ENCODE results near the gene SDCBP2.

Gene SDCBP2

GRCh38 chr20:1310071-1310470, 18.9 kb downstream of the SDCBP2 start:
- no peak for DNase-seq

- DNase-seq, result no peak
Observed at GRCh38 chr20:1309439-1309847, 19.5 kb downstream of the SDCBP2 start.

GRCh38 chr20:1308702-1309095, 20.2 kb downstream of the SDCBP2 start:
- DNase-seq, result no peak

- DNase-seq, result no peak
Observed at GRCh38 chr20:1308067-1308701, 20.8 kb downstream of the SDCBP2 start.

- no peak for DNase-seq
Observed at GRCh38 chr20:1307571-1307971, 21.4 kb downstream of the SDCBP2 start.

GRCh38 chr20:1307171-1307570, 21.8 kb downstream of the SDCBP2 start:
- no peak for DNase-seq

- no peak for DNase-seq
Observed at GRCh38 chr20:1306316-1307135, 22.4 kb downstream of the SDCBP2 start.

GRCh38 chr20:1305712-1306111, 23.2 kb downstream of the SDCBP2 start:
- DNase-seq, result no peak

GRCh38 chr20:1304710-1305515, 24.0 kb downstream of the SDCBP2 start:
- no peak for DNase-seq

- no peak for DNase-seq
Observed at GRCh38 chr20:1302685-1303541, 26.0 kb downstream of the SDCBP2 start.

GRCh38 chr20:1301031-1301529, 27.9 kb downstream of the SDCBP2 start:
- peak; percentile 54 for DNase-seq

- no peak for DNase-seq
Observed at GRCh38 chr20:1300083-1300840, 28.7 kb downstream of the SDCBP2 start.

- no peak for DNase-seq
Observed at GRCh38 chr20:1299522-1299921, 29.4 kb downstream of the SDCBP2 start.

- DNase-seq, result no peak
Observed at GRCh38 chr20:1298888-1299511, 29.9 kb downstream of the SDCBP2 start.

GRCh38 chr20:1298166-1298565, 30.8 kb downstream of the SDCBP2 start:
- no peak for DNase-seq

GRCh38 chr20:1297486-1297885, 31.5 kb downstream of the SDCBP2 start:
- DNase-seq, result no peak

- DNase-seq, result no peak
Observed at GRCh38 chr20:1296922-1297321, 32.0 kb downstream of the SDCBP2 start.

- no peak for DNase-seq
Observed at GRCh38 chr20:1296117-1296610, 32.8 kb downstream of the SDCBP2 start.

GRCh38 chr20:1295276-1295930, 33.5 kb downstream of the SDCBP2 start:
- no peak for DNase-seq

- DNase-seq, result no peak
Observed at GRCh38 chr20:1294497-1294896, 34.4 kb downstream of the SDCBP2 start.
